ENCODE results near the gene DGLUCY.
"Not testable (repeated sequence)": the region's sequence is repeated elsewhere in the genome, so short reads cannot be mapped to it uniquely, and the experiment has no call there.

The DGLUCY gene, protein sequence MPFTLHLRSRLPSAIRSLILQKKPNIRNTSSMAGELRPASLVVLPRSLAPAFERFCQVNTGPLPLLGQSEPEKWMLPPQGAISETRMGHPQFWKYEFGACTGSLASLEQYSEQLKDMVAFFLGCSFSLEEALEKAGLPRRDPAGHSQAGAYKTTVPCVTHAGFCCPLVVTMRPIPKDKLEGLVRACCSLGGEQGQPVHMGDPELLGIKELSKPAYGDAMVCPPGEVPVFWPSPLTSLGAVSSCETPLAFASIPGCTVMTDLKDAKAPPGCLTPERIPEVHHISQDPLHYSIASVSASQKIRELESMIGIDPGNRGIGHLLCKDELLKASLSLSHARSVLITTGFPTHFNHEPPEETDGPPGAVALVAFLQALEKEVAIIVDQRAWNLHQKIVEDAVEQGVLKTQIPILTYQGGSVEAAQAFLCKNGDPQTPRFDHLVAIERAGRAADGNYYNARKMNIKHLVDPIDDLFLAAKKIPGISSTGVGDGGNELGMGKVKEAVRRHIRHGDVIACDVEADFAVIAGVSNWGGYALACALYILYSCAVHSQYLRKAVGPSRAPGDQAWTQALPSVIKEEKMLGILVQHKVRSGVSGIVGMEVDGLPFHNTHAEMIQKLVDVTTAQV

GRCh38 chr14:91113829-91114078 is at the start of gene DGLUCY:
TSS of gene DGLUCY (plus strand) at chr14:91114073. CDS start at chr14:91160295, 46,222 bp downstream.
- in situ Hi-C loops (cut with HindIII; ENCODE audit: low sequenced_read_pairs), result no loop called here

DNA sequence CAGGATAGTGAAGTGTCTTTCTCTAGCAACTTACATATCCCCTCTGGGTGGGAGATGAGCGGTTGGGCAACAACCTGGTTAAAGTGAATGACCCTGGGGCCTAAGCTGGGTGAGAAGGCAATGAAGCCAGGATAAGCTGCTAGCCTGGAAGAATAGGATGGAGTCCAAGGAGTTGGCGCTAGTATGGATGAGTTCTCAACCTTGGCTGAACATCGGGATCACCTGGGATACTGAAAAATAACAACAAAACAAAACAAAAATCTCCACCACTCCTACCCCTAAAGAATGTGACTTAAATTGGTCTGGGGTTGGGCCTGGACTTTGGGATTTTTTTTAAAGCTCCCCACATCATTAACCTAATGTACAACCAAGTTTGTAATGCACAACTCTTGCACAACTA is 48.6 kb upstream of the DGLUCY start:
- in situ Hi-C loops (cut with HindIII; ENCODE audit: low sequenced_read_pairs), result loop anchor here (25.0 kb wide), 1 partner anchor 222 kb away; no protein-coding TSS in a partner anchor

DNA sequence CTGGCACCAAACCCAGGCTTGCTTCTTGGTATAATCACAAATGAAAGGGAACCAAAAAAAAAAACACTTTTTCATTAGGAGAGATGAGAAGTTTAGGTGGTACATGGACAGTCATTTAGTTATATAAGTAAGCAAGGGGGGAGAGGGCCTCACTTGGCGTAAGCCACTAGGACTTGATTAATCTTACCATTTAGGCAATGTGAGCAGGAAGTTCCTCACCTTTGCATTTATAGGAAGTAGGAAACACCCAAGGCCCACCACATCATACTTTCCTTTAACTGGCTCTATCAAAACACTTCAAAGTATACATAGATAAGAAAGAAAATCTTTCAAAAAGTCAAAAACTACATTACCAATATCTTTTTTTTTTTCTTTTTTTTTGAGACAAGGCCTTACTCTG is 46.7 kb upstream of the DGLUCY start:
- in situ Hi-C loops (cut with HindIII; ENCODE audit: low sequenced_read_pairs), result loop anchor here (25.0 kb wide), 1 partner anchor 220 kb away; no protein-coding TSS in a partner anchor

- in situ Hi-C loops (cut with HindIII; ENCODE audit: low sequenced_read_pairs), result loop anchor here (25.0 kb wide), 1 partner anchor 219 kb away; no protein-coding TSS in a partner anchor
These were observed 45.2 kb upstream of the DGLUCY start for GRCh38 chr14:91068642-91069041.

GRCh38 chr14:91070572-91070971 is 43.3 kb upstream of the DGLUCY start:
- in situ Hi-C loops (cut with HindIII; ENCODE audit: low sequenced_read_pairs), result loop anchor here (25.0 kb wide), 1 partner anchor 217 kb away; no protein-coding TSS in a partner anchor

DNA sequence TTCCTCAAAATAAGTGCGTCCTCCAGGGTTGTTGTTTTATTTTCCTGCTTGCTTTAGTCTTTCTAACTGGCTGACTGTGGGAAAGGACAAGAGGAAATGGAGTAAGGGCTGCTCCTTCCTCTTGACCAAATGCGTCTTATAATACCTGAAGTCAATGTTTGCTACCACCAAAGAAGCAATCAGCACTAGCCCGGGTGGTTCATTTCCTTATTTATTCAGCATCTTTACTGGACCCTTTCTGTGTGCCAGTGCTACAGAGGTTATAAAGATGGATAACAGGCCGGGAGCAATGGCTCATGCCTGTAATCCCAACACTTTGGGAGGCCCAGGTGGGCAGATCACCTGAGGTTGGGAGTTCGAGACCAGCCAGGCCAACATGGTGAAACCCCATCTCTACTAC is 38.3 kb upstream of the DGLUCY start:
- in situ Hi-C loops (cut with HindIII; ENCODE audit: low sequenced_read_pairs), result no loop called here

- in situ Hi-C loops (cut with HindIII; ENCODE audit: low sequenced_read_pairs), result no loop called here
These were observed 35.7 kb upstream of the DGLUCY start for GRCh38 chr14:91078095-91078737.

DNA sequence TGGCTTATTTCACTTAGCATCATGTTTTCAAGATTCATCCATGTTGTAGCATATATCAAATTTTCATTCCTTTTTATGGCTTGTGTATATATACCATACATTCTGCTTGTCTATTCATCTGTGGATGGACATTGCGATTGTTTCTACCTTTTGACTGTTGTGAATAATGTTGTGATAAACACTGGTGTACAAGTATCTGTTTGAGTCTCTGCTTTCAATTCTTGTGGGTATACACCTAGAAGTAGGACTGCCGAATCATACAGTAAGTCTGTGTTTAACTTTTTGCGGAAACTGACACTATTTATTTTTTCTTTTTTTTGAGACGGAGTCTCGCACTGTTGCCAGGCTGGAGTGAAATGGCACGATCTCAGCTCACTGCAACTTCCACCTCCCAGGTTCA is 33.8 kb upstream of the DGLUCY start:
- in situ Hi-C loops (cut with HindIII; ENCODE audit: low sequenced_read_pairs), result no loop called here

GRCh38 chr14:91082282-91082681 is 31.6 kb upstream of the DGLUCY start:
- in situ Hi-C loops (cut with HindIII; ENCODE audit: low sequenced_read_pairs), result no loop called here

- in situ Hi-C loops (cut with HindIII; ENCODE audit: low sequenced_read_pairs), result no loop called here
These were observed 29.4 kb upstream of the DGLUCY start for GRCh38 chr14:91084516-91084915.

GRCh38 chr14:91087470-91087869 is 26.4 kb upstream of the DGLUCY start:
- in situ Hi-C loops (cut with HindIII; ENCODE audit: low sequenced_read_pairs), result not testable (repeated sequence)

DNA sequence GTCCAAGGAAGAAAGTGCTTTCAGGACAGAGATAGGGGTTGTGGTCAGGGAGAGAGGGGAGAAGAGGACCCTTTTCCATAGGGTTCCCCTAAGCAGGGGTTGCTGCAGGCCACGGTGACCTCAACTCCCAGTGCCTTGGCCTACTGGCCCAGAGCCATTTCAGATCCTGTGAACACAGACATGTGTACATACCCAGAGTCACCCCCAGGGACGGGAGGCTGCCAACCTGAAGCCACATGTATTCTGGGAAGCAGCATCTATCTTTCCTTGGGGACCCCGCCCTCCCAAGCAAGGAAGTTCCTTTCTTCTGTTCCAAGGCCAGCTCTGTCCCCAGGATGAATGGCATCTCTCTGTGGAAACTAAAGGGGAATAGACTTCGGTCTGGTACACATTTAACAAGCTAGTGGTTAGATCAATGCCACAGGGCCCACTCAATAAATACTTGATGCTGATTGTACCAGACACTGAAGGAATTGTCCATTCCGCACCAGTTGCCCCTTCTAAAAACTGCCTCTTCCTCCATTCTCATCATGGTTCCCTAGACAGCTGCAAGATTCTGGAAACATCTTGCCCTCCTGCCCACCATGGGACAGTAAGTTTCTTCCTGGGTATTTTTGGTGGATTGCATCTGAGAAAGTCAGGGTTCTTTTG is 25.2 kb upstream of the DGLUCY start:
- in situ Hi-C loops (cut with HindIII; ENCODE audit: low sequenced_read_pairs), result no loop called here

GRCh38 chr14:91089958-91090535 is 23.8 kb upstream of the DGLUCY start:
- in situ Hi-C loops (cut with HindIII; ENCODE audit: low sequenced_read_pairs), result no loop called here

DNA sequence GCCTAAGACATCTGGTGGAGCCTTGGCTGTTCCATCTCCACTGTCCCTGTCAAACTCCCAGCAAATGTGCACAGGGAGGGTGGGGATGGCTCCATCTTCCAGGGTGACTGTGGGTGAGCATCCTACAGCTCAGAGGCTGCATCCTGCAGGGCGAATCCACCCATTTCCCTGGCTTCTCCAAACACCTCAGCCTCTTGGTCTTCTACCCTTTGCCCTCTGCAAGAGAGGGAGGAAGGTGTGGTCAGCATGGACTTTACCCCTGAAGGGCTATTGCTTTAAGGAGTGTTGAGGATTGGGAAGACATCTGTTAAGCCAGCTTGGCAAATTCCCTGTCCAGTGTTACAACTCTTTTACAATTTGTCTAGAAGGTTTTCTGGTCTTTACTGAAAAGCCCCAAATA is 23.1 kb upstream of the DGLUCY start:
- in situ Hi-C loops (cut with HindIII; ENCODE audit: low sequenced_read_pairs), result no loop called here

GRCh38 chr14:91092073-91092472 is 21.8 kb upstream of the DGLUCY start:
- in situ Hi-C loops (cut with HindIII; ENCODE audit: low sequenced_read_pairs), result no loop called here

- in situ Hi-C loops (cut with HindIII; ENCODE audit: low sequenced_read_pairs), result not testable (repeated sequence)
These were observed 20.0 kb upstream of the DGLUCY start for GRCh38 chr14:91093743-91094472.

DNA sequence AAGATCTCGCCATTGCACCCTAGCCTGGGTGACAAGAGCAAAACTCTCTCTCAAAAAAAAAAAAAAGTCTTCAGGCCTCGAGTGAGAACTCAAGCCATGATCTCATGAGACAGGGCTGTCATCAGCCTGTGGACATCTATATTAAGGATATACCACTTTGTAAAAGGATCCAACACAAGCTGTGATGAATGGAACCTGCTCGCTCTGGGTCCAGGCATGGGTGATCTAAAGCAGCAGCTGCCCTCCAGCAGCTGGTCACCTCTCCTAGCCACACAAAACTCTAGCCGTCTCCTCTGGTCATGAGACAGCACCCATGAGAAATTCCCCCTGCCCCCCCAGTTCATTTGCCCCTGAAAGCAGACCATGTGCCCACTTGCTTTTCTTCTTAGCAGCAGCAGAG is 19.1 kb upstream of the DGLUCY start:
- in situ Hi-C loops (cut with HindIII; ENCODE audit: low sequenced_read_pairs), result no loop called here

- in situ Hi-C loops (cut with HindIII; ENCODE audit: low sequenced_read_pairs), result no loop called here
These were observed 18.7 kb upstream of the DGLUCY start for GRCh38 chr14:91095178-91095577.

DNA sequence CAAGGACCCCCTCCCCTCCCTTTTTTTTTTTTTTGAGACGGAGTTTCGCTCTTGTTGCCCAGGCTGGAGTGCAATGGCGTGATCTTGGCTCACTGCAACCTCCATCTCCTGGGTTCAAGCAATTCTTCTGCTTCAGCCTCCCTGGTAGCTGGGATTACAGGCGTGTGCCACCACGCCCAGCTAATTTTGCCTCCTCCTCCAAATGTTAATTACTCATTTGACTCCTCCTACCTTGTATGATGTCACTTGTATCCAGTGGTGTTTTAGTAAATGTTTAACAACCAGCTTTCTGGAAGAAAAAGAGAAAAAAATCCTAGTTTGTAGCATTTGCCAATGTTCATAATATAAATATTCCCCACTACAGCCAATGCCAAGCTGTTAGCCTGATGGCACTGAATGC is 16.2 kb upstream of the DGLUCY start:
- in situ Hi-C loops (cut with HindIII; ENCODE audit: low sequenced_read_pairs), result not testable (repeated sequence)

DNA sequence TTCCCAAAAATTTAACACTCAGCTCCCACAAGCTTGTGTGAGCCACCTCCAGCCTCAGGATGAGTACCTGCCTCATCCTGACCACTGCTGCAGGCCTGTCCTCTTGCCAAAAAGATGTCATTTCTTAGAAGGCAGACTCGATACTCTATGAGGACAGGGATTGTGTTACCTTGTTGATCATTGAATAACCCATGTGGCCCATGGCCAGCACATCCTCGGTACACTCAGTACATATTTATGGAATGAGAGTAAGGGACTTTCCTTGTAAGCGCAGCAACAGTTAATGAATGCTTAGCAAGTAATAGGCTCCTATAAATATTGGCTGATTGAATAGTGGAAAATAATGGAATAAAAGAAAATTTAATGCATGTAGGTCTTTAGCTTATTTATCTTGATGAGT is 15.3 kb upstream of the DGLUCY start:
- in situ Hi-C loops (cut with HindIII; ENCODE audit: low sequenced_read_pairs), result no loop called here
